ENCODE data around the gene ARHGAP29. TPM values are rescaled to one million over a fixed set of nuclear protein-coding genes. Genes with fewer than 3 reads are reported as not detected.

Gene ARHGAP29
- total RNA-seq, 4 donors from 2014 or later = 18.4 to 40.2 (median 23.7) TPM

DNA sequence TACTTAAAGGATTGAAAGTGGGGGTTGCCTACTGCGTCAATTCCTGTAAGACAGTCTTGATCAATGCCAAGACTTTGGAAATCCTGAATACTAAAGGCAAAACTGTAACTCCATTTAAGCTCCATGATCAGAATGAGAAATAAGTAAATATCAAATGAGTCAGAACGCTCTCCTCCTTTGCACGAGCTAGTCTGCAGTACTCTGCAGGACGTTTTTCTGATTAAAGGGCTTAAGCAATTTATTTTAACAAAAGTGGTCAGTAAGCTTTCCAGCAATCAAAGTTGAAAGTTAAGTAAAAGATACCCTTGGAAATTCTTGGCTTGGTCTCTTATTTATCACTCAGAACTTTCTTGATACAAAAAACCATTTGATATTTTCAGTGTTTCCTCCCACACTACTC, 35.7 kb upstream of the ARHGAP29 start:
- no peak for DNase-seq (ENCODE audit: extremely low spot score)
- H3K4me1 ChIP-seq = peaks cover 0 to 34% (median 31%) of the 10 kb centered on the region in 4 donors
- H3K27me3 ChIP-seq = no peaks in the 10 kb centered on the region
- no peak overlapping the region for H3K27ac ChIP-seq (replicated peaks in 1 of 4)
- TF ChIP-seq POLR2AphosphoS5 (IDR thresholded peaks at IDR 0.05) = no peak
- TF ChIP-seq POLR2A (IDR thresholded peaks at IDR 0.05; ENCODE audit: low read depth) = no peak
- no peak for TF ChIP-seq CTCF (IDR thresholded peaks at IDR 0.05)
- TF ChIP-seq EP300 (IDR thresholded peaks at IDR 0.05) = no peak
- no peaks in the 10 kb centered on the region for H3K36me3 ChIP-seq
- no peak overlapping the region for H3K4me3 ChIP-seq
- no peaks in the 10 kb centered on the region for H3K9me3 ChIP-seq
- WGBS = 69% methylated on average over 4 of the region's 4 CpGs
- intact Hi-C loops (cut with DNase I) = no loop called here

DNA sequence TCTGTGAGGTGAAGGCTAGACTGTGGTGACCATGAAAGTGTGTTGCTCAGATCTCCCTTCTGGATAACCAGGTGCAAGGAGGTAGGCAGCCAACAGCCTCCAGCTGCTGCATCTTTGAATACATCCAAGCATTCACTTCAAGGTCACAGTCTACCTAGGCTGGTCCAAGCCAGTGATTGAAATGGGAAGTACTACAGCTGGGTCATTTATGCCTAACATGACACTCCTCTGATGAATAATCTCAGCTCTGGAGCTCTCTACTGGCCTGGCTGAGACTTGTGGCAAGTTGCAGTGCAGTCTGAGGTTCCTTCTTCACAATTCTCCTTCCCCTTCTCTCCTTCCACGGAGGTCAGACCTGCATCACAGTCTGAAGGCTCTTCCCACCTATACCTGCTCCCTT, 35.0 kb upstream of the ARHGAP29 start:
- no peak overlapping the region for H3K4me3 ChIP-seq
- no peak overlapping the region for H3K27ac ChIP-seq (replicated peaks in 1 of 4)
- peaks cover 0 to 27% (median 25%) of the 10 kb centered on the region in 4 donors for H3K4me1 ChIP-seq
- WGBS = 88% methylated on average over 1 of the region's 1 CpG
- H3K27me3 ChIP-seq = no peaks in the 10 kb centered on the region
- DNase-seq (ENCODE audit: extremely low spot score) = no peak
- H3K9me3 ChIP-seq = no peaks in the 10 kb centered on the region
- intact Hi-C loops (cut with DNase I) = no loop called here
- H3K36me3 ChIP-seq = no peaks in the 10 kb centered on the region
- no peak for TF ChIP-seq POLR2A (IDR thresholded peaks at IDR 0.05; ENCODE audit: low read depth)
- no peak for TF ChIP-seq POLR2AphosphoS5 (IDR thresholded peaks at IDR 0.05)
- no peak for TF ChIP-seq CTCF (IDR thresholded peaks at IDR 0.05)
- no peak for TF ChIP-seq EP300 (IDR thresholded peaks at IDR 0.05)

GRCh38 chr1:94271373-94271772, 34.0 kb upstream of the ARHGAP29 start:
- intact Hi-C loops (cut with DNase I) = no loop called here
- Histone ChIP-seq H3K4me1 (peaks cover 0 to 17% (median 16%) of the 10 kb centered on the region in 4 donors), H3K27ac (replicated peaks in 1 of 4) (no peak overlapping the region), H3K27me3 (no peaks in the 10 kb centered on the region), H3K36me3 (no peaks in the 10 kb centered on the region), H3K9me3 (no peaks in the 10 kb centered on the region), H3K4me3 (no peak overlapping the region)
- 87% methylated on average over 2 of the region's 2 CpGs for WGBS
- no peak for DNase-seq (ENCODE audit: extremely low spot score)
- TF ChIP-seq POLR2AphosphoS5 (IDR thresholded peaks at IDR 0.05) (no peak), EP300 (IDR thresholded peaks at IDR 0.05) (no peak), CTCF (IDR thresholded peaks at IDR 0.05) (no peak), POLR2A (IDR thresholded peaks at IDR 0.05; ENCODE audit: low read depth) (no peak)

DNA sequence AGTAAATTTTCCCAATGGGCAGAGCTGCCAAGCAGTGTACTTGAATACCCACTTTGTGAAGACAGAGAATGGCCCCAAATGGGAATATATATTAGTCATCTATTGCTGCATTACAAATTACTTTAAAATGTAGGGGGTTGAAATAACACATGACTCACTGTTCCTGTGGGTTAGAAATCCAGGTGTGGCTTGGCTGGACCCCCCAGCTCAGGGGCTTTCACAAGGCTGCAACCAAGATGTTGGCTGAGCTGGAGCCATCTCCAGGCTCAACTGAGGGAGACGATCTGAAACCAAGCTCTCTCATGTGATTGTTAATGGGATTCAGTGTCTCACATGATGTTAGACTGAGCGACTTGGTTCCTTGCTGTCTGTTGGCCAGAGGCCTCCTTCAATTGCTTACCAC, 33.4 kb upstream of the ARHGAP29 start:
- WGBS = 95% methylated on average over 2 of the region's 2 CpGs

More for the DNA sequence above, 33.4 kb upstream of the ARHGAP29 start:
- Histone ChIP-seq H3K9me3 (no peaks in the 10 kb centered on the region), H3K27me3 (no peaks in the 10 kb centered on the region), H3K27ac (replicated peaks in 1 of 4) (no peak overlapping the region), H3K36me3 (no peaks in the 10 kb centered on the region), H3K4me1 (peaks cover 0 to 12% (median 10%) of the 10 kb centered on the region in 4 donors), H3K4me3 (no peak overlapping the region)
- intact Hi-C loops (cut with DNase I) = no loop called here
- DNase-seq (ENCODE audit: extremely low spot score) = no peak
- no peak for TF ChIP-seq POLR2A (IDR thresholded peaks at IDR 0.05; ENCODE audit: low read depth)
- TF ChIP-seq EP300 (IDR thresholded peaks at IDR 0.05) = no peak
- no peak for TF ChIP-seq CTCF (IDR thresholded peaks at IDR 0.05)
